Activated naive CD4-positive, alpha-beta T cell treated with anti-CD3 and anti-CD28 coated beads for 36 hours (primary cell): Measurements from ENCODE around the gene FMO4. TPM values are rescaled to one million over a fixed set of nuclear protein-coding genes. Genes with fewer than 3 reads are reported as not detected.
"Not testable (repeated sequence)": the region's sequence is repeated elsewhere in the genome, so short reads cannot be mapped to it uniquely, and the experiment has no call there.

ENCODE experiments used
- CTCF ChIA-PET: fragments of 350-600 bp; sonication (Branson Sonifier 250); formaldehyde crosslinking; loops from one replicate; lab custom pipeline; 2021; ENCODE audit warnings: antibody characterized with exemption; lab: Charles Lee
- DNase-seq: peaks from one replicate; pipeline ENCODE4 v3.0.0-alpha.2; 2020
- H3K27ac Mint-ChIP-seq: one replicate; pipeline ENCODE4 v1.8.0; 2021; ENCODE audit warnings: mild to moderate bottlenecking, mixed read lengths
- H3K27me3 Mint-ChIP-seq: one replicate; pipeline ENCODE4 v1.8.0; 2021; ENCODE audit warnings: low read depth, mixed read lengths
- H3K36me3 Mint-ChIP-seq: one replicate; pipeline ENCODE4 v1.8.0; 2021; ENCODE audit warnings: low read depth, mixed read lengths
- H3K4me1 Mint-ChIP-seq: one replicate; pipeline ENCODE4 v1.8.0; 2021; ENCODE audit warnings: low read depth, mixed read lengths
- H3K4me3 Mint-ChIP-seq: one replicate; pipeline ENCODE4 v1.8.0; 2021; ENCODE audit warnings: mild to moderate bottlenecking, moderate library complexity, mixed read lengths
- H3K9me3 Mint-ChIP-seq: one replicate; pipeline ENCODE4 v1.8.0; 2021; ENCODE audit warnings: mixed read lengths
- intact Hi-C: fragments of 100-400 bp; cut with micrococcal nuclease; formaldehyde crosslinking; loops from one replicate; pipeline ENCODE4 v1.15.1; 2023
- total RNA-seq, 2 experiments: library from RNA; stranded (reverse); gene quantifications; one replicate each; pipeline ENCODE4 v1.2.3, GENCODE V29; 2021

FMO4 gene
- total RNA-seq, 2 experiments from 2014 or later, result 2.0 to 2.1 TPM

DNA sequence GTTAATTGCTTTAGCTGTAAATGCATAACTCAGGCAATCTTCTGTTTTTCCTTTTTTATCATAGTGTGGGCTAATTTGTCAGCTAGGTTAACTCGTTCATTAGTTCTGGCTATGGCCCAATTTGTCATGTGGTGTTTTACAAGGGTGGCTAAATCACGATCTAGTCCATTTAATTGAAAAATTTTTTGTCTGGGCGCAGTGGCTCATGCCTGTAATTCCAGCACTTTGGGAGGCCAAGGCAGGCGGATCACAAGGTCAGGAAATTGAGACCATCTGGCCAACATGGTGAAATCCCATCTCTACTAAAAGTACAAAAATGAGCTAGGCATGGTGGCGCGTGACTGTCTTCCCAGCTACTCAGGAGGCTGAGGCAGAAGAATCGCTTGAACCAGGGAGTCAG lies 18.6 kb upstream of the FMO4 start:
- H3K4me1 Mint-ChIP-seq, H3K27ac Mint-ChIP-seq, H3K36me3 Mint-ChIP-seq, intact Hi-C loops, DNase-seq, H3K4me3 Mint-ChIP-seq, CTCF ChIA-PET: not testable (repeated sequence)
- H3K27me3 Mint-ChIP-seq, result peaks cover 12% of the 10 kb centered on the region
- peaks cover 12% of the 10 kb centered on the region for H3K9me3 Mint-ChIP-seq

DNA sequence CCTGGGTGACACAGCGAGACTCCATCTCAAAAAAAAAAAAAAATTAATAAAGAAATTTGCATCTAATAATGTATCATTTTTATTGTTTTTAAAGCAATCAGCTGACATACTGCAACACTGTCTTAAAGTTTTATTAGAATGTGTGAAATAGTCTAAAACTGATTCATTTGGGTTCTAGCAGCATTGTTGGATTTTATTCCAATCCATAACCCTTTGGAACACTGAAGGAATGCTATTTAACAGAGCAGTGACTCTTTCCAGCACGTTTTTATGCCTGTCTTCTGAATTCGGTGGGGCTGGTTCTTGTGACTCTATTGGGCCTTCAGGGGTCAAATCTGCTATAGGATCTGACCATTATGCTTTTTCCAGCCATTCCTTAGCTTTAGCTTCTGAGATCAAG lies 18.2 kb upstream of the FMO4 start:
- intact Hi-C loops, result loop anchor here (1.0 kb wide), 1 partner anchor 32 kb away; no protein-coding TSS in a partner anchor
- no peak overlapping the region for H3K27ac Mint-ChIP-seq
- H3K27me3 Mint-ChIP-seq, result peaks cover 12% of the 10 kb centered on the region
- no peak overlapping the region for H3K4me3 Mint-ChIP-seq
- H3K36me3 Mint-ChIP-seq, result peaks cover 2% of the 10 kb centered on the region
- CTCF ChIA-PET, result no interaction called here
- DNase-seq, result no peak
- peaks cover 14% of the 10 kb centered on the region for H3K9me3 Mint-ChIP-seq
- no peaks in the 10 kb centered on the region for H3K4me1 Mint-ChIP-seq

DNA sequence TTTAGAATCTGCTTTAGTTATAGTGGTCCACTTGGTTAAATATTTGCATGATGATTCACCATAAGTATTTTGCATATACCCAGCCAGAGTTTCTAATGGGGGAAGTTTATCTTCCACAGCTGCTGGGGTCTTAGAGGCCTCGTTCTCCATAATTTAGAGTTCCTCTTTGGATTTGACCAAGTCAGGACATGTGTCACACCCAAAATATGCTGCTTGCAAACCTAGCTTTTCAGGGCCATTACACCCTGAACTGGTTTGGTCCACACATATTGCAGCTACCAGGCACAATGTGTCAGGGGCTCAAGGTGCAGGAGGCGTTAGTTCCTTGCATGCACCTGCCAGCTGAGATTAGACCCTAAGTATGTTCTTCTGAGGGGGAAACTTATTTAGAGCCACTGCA lies 17.1 kb upstream of the FMO4 start:
- Mint-ChIP-seq H3K36me3 (peaks cover 2% of the 10 kb centered on the region), H3K27ac (no peak overlapping the region), H3K4me1 (no peaks in the 10 kb centered on the region), H3K4me3 (no peak overlapping the region), H3K27me3 (peaks cover 14% of the 10 kb centered on the region), H3K9me3 (peaks cover 23% of the 10 kb centered on the region)
- intact Hi-C loops, result loop anchor here (1.0 kb wide), 1 partner anchor 31 kb away; no protein-coding TSS in a partner anchor
- CTCF ChIA-PET, result interaction anchor here (0.6 to 1.4 kb wide), 2 partner anchors 51 to 1832 kb away, joined by 3 to 5 read pairs; no protein-coding TSS in a partner anchor
- DNase-seq, result no peak

DNA sequence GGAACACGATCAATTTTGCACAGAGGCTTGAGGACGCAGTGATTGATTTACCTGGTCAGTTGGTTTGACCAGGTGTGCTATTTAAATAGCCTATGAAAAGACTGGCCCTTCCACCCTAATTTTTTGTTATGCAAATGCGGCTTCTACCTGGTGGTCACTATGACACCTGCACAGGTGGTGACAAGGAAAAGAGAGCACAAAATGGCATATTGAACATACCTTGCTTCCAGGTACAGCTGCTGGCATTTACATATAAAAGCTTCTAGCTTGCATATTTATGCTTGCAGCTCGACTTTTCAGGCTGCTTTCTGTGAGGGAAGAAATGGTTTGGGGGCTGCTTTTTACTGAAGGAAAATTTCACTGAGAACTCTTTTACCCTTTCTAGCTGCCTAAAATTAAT lies 15.3 kb upstream of the FMO4 start:
- Mint-ChIP-seq H3K4me1 (no peaks in the 10 kb centered on the region), H3K27me3 (peaks cover 19% of the 10 kb centered on the region), H3K9me3 (peaks cover 27% of the 10 kb centered on the region), H3K36me3 (peaks cover 2% of the 10 kb centered on the region), H3K4me3 (no peak overlapping the region), H3K27ac (no peak overlapping the region)
- intact Hi-C loops, result no loop called here
- CTCF ChIA-PET, result interaction anchor here (0.8 to 1.0 kb wide), 2 partner anchors 14 to 15 kb away, joined by 3 to 5 read pairs; partner anchors contain the start of gene FMO4
- no peak for DNase-seq

DNA sequence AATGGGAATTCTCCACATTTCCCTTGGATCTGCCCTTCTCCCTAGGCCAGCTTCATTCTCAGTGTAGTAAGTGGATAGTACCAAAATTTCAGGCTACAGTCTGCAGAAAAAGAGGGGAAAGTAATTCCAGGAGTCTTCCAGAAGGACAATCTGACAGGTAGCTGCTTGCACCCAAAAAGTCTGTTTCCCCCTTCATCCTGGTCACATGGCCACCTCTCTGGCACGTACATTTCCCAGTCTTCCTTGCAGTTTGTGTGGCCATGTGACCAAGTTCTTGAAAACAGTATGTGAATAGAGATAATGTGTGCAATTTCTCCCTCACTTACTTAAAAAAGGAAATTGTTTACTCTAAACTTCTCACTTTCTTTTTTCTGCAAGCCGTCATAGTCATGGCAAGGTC lies 14.6 kb upstream of the FMO4 start:
- intact Hi-C loops, result no loop called here
- Mint-ChIP-seq H3K27ac (no peak overlapping the region), H3K36me3 (peaks cover 2% of the 10 kb centered on the region), H3K27me3 (peaks cover 17% of the 10 kb centered on the region), H3K9me3 (peaks cover 27% of the 10 kb centered on the region), H3K4me3 (no peak overlapping the region), H3K4me1 (no peaks in the 10 kb centered on the region)
- no peak for DNase-seq
- CTCF ChIA-PET, result interaction anchor here (1.0 kb wide), 1 partner anchor 14 kb away, joined by 5 read pairs; the partner anchor contains the start of gene FMO4

DNA sequence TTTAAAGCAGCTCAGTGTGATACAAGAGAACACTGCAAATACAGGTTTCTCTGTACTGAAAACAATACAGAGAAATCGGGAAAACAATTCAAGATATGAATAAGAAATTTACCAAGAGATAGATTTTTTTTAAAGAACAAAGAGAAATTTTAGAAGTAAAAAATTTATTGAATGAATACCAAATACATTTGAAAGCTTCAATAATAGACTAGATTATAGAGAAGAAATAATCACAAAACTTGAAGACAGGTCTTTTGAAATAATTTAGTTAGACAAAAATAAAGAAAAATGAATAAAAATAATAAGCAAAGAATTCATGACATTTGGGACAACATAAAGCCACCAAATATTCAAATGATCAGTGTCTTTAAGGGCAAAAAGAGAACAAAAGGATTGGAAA lies 13.6 kb upstream of the FMO4 start:
- CTCF ChIA-PET, result no interaction called here
- no peak for DNase-seq
- Mint-ChIP-seq H3K36me3 (peaks cover 2% of the 10 kb centered on the region), H3K4me1 (no peaks in the 10 kb centered on the region), H3K9me3 (peaks cover 27% of the 10 kb centered on the region), H3K27me3 (peaks cover 14% of the 10 kb centered on the region), H3K27ac (no peak overlapping the region), H3K4me3 (no peak overlapping the region)
- intact Hi-C loops, result no loop called here

DNA sequence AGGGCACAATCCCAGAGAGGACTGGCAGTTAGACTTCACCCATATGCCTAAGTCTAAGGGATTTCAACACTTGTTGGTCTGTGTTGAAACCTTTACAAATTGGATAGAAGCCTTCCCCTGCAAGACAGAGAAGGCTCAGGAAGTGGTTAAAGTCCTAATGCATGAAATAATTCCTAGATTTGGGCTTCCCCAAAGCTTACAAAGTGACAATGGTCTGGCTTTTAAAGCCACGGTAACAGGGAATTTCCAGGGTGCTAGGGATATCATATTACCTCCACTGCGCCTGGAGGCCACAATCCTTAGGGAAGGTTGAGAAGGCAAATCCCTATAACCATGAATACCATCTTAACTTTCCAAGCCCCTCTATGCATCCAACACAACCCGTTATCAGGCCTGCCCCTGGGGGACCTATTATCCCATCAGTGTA lies 3.3 kb upstream of the FMO4 start:
- DNase-seq, result no peak
- Mint-ChIP-seq H3K27ac (no peak overlapping the region), H3K4me1 (peaks cover 14% of the 10 kb centered on the region), H3K27me3 (no peaks in the 10 kb centered on the region), H3K36me3 (no peaks in the 10 kb centered on the region), H3K4me3 (no peak overlapping the region), H3K9me3 (no peaks in the 10 kb centered on the region)
- CTCF ChIA-PET, result no interaction called here
- intact Hi-C loops, result loop anchor here (5.0 to 10.0 kb wide), 4 partner anchors 83 to 1718 kb away; partner anchors contain the start of gene GORAB

DNA sequence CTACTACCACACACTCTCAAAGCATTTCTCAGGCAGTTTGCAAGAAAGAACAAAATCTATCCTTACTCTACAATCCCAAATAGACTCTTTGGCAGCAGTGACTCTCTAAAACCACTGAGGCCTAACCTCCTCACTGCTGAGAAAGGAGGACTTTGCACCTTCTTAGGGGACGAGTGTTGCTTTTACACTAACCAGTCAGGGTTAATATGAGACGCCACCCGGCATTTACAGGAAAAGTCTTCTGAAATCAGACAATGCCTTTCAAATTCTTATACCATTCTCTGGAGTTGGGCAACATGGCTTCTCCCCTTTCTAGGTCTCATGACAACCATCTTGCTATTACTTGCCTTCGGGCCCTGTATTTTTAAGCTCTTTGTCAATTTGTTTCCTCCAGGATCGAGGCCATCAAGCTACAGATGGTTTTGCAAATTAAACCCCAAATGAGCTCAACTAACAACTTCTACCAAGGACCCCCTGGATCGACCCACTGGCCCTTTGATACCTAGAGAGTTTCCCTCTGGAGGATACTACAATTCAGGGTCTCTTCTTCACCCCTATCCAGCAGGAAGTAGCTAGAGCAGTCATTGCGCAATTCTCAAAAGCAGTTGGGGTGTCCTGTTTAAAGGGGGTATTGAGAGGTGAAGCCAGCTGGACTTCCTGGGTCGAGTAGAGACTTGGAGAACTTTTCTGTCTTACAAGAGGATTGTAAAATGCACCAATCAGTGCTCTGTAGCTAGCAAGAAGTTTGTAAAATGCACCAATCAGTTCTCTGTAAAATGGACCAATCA lies 2.0 kb upstream of the FMO4 start:
- Mint-ChIP-seq H3K27me3 (no peaks in the 10 kb centered on the region), H3K4me3 (no peak overlapping the region), H3K36me3 (no peaks in the 10 kb centered on the region), H3K4me1 (peaks cover 14% of the 10 kb centered on the region), H3K27ac (no peak overlapping the region), H3K9me3 (no peaks in the 10 kb centered on the region)
- CTCF ChIA-PET, result interaction anchor here (0.7 to 3.1 kb wide), 4 partner anchors 14 to 345 kb away, joined by 3 to 96 read pairs (median 18); partner anchors contain the start of gene FMO1
- intact Hi-C loops, result loop anchor here (5.0 to 10.0 kb wide), 4 partner anchors 85 to 1720 kb away; partner anchors contain the start of gene GORAB
- no peak for DNase-seq

DNA sequence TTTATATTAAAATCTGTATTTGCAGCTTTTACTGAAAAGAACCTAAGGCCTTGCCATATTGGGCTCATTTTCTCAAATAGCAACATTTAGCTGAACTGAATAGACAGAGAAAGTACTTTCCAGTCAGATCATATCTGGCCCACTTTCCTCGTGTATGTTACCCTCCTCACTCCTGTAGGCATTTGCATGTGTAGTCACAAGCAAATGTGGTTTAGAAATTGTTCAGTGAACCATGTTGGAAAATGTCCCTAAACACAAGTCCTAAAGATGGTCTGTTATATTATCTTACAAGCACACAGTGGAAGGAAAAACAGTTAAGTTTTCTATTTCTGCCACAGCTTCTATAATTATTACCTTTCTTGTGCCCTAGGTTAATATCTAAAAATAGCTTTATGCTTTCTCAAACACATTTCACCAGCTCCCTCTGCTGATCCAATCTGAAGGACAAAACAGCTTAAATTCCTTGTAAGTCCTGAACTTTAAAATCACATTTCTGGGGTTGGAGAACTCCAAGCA lies 606 bp upstream of the FMO4 start:
- Mint-ChIP-seq H3K4me1 (peaks cover 14% of the 10 kb centered on the region), H3K27ac (no peak overlapping the region), H3K36me3 (no peaks in the 10 kb centered on the region), H3K9me3 (no peaks in the 10 kb centered on the region), H3K4me3 (no peak overlapping the region), H3K27me3 (no peaks in the 10 kb centered on the region)
- CTCF ChIA-PET, result interaction anchor here (0.5 to 3.1 kb wide), 37 partner anchors 8 to 403 kb away, joined by 3 to 96 read pairs (median 5); partner anchors contain the start of genes FMO1 and PRRC2C
- intact Hi-C loops, result loop anchor here (1.0 to 10.0 kb wide), 5 partner anchors 86 to 1721 kb away; partner anchors contain the start of gene GORAB
- no peak for DNase-seq

DNA sequence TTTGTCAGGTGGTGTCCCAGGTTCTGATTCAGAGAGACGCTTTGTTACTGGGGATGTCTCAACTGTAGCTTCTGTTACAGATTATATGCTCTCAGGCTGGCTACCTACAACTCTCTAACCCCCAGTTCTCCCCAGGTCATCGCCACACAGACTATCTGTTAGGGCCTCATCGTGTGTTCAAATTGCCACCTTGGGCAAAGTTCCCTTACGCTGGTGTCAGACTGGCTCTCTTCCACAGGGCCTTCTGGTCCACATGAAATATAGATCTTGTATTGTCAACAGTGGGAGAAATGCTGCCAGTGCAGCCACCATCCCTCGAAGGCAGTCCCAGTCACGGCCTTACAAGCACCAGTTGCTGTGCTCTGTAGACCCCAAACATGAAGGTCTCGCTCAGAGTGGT lies 15.3 kb downstream of the FMO4 start:
- CTCF ChIA-PET, result interaction anchor here (1.6 kb wide), 1 partner anchor 15 kb away, joined by 3 read pairs; the partner anchor contains the start of gene FMO4
- H3K4me3 Mint-ChIP-seq, result no peak overlapping the region
- H3K27ac Mint-ChIP-seq, result no peak overlapping the region
- no peak for DNase-seq
- H3K27me3 Mint-ChIP-seq, result no peaks in the 10 kb centered on the region
- H3K9me3 Mint-ChIP-seq, result no peaks in the 10 kb centered on the region
- H3K36me3 Mint-ChIP-seq, result no peaks in the 10 kb centered on the region
- intact Hi-C loops, result no loop called here
- H3K4me1 Mint-ChIP-seq, result peaks cover under 1% of the 10 kb centered on the region

DNA sequence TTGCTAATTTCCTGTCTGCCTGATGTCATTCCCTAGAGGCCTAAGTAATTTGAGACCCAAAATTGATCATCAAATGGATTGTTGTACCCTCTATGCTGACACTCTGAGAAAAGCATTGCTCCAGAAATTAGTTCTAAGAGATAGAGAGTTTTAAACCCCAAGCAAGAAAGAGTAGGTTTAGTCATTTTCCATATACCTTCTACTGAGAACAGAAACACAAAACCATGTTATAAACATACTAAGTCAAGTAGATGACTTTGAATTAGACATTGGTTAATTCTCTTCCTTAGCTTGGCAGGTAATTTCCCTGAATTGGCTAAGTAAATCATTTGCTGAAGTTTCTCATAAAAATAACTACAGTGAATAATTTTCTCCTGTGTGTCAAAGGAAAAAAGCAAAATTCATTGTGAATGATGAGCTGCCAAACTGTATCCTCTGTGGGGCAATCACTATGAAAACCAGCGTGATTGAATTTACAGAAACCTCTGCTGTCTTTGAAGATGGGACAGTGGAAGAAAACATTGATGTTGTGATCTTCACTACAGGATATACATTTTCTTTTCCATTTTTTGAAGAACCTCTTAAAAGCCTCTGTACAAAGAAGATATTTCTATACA lies 20.1 kb downstream of the FMO4 start:
- Mint-ChIP-seq H3K4me3 (no peak overlapping the region), H3K9me3 (no peaks in the 10 kb centered on the region), H3K36me3 (peaks cover under 1% of the 10 kb centered on the region), H3K27ac (peak overlapping the region; percentile 6), H3K4me1 (peaks cover 3% of the 10 kb centered on the region), H3K27me3 (no peaks in the 10 kb centered on the region)
- no peak for DNase-seq
- CTCF ChIA-PET, result interaction anchor here (1.0 kb wide), 1 partner anchor 10 kb away, joined by 3 read pairs; no protein-coding TSS in a partner anchor
- intact Hi-C loops, result loop anchor here (1.0 kb wide), 1 partner anchor 86 kb away; no protein-coding TSS in a partner anchor

DNA sequence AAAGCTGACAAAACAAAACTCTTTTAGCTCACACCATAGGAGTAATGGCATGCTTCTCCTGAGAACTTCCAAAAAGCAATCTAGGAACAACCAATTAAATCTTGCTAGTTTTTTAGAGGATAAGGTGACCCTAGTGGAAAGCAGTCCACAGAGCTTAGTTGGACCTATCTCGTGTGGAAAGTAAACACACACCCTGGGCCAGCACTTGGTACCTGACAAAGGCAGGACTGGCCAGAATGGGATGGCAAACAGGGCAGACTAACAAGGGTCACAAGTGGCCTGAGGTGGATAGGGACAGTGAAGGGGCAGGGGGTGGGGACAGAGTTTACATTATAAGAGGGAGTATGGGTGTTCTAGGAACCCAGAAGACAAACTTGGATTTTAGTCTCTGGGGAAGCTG lies 22.0 kb downstream of the FMO4 start:
- intact Hi-C loops, result no loop called here
- DNase-seq, result no peak
- Mint-ChIP-seq H3K4me1 (peaks cover 3% of the 10 kb centered on the region), H3K36me3 (peaks cover 5% of the 10 kb centered on the region), H3K27me3 (no peaks in the 10 kb centered on the region), H3K27ac (no peak overlapping the region), H3K9me3 (no peaks in the 10 kb centered on the region), H3K4me3 (no peak overlapping the region)
- CTCF ChIA-PET, result no interaction called here
